HEK293 (cell line): ENCODE measurements around the gene TMEM143.

ENCODE experiments used
- CTCF ChIP-seq: fragments of 450-650 bp; formaldehyde crosslinking; IDR thresholded peaks from 2 replicates; pipeline ENCODE4 v1.5.1; 2016; ENCODE audit warnings: missing biosample characterization, missing genetic modification characterization
- GLIS1 ChIP-seq: fragments of 450-650 bp; formaldehyde crosslinking; IDR thresholded peaks from 2 replicates; pipeline ENCODE4 v1.5.1; 2016; ENCODE audit warnings: missing biosample characterization, missing genetic modification characterization
- KLF8 ChIP-seq: fragments of 450-650 bp; formaldehyde crosslinking; IDR thresholded peaks from 2 replicates; pipeline ENCODE4 v1.5.1; 2016; ENCODE audit warnings: missing biosample characterization, missing genetic modification characterization
- PRDM2 ChIP-seq: fragments of 450-650 bp; formaldehyde crosslinking; IDR thresholded peaks from 2 replicates; pipeline ENCODE4 v1.5.1; 2016; ENCODE audit warnings: missing biosample characterization, missing genetic modification characterization, borderline replicate concordance
- SALL2 ChIP-seq: fragments of 450-650 bp; formaldehyde crosslinking; IDR thresholded peaks from 2 replicates; pipeline ENCODE4 v1.5.0; 2017; ENCODE audit warnings: missing biosample characterization, mild to moderate bottlenecking, missing genetic modification characterization, borderline replicate concordance
- SP3 ChIP-seq: fragments of 450-650 bp; formaldehyde crosslinking; IDR thresholded peaks from 2 replicates; pipeline ENCODE4 v1.5.1; 2016; ENCODE audit warnings: missing biosample characterization, missing genetic modification characterization
- ZBTB11 ChIP-seq: fragments of 450-650 bp; formaldehyde crosslinking; conservative IDR thresholded peaks from 2 replicates; pipeline ENCODE4 v1.5.1; 2016; ENCODE audit warnings: low read depth, missing biosample characterization, missing genetic modification characterization
- ZBTB44 ChIP-seq: fragments of 450-650 bp; IDR thresholded peaks from 2 replicates; pipeline ENCODE4 v1.5.1; 2018; ENCODE audit warnings: missing biosample characterization, mild to moderate bottlenecking, missing genetic modification characterization
- ZFHX2 ChIP-seq: fragments of 450-650 bp; formaldehyde crosslinking; conservative IDR thresholded peaks from 2 replicates; pipeline ENCODE4 v1.5.1; 2016; ENCODE audit warnings: missing biosample characterization, missing genetic modification characterization
- ZNF121 ChIP-seq: fragments of 450-650 bp; formaldehyde crosslinking; IDR thresholded peaks from 2 replicates; pipeline ENCODE4 v1.5.1; 2016; ENCODE audit warnings: missing biosample characterization, missing genetic modification characterization
- ZNF140 ChIP-seq: fragments of 450-650 bp; formaldehyde crosslinking; IDR thresholded peaks from 2 replicates; pipeline ENCODE4 v1.5.1; 2016; ENCODE audit warnings: missing biosample characterization, missing genetic modification characterization
- ZNF157 ChIP-seq: fragments of 450-650 bp; formaldehyde crosslinking; IDR thresholded peaks from 2 replicates; pipeline ENCODE4 v1.5.1; 2016; ENCODE audit warnings: missing biosample characterization, missing genetic modification characterization
- ZNF239 ChIP-seq: fragments of 450-650 bp; formaldehyde crosslinking; IDR thresholded peaks from 2 replicates; pipeline ENCODE4 v1.5.1; 2016; ENCODE audit warnings: missing biosample characterization, missing genetic modification characterization
- ZNF24 ChIP-seq: fragments of 450-650 bp; formaldehyde crosslinking; IDR thresholded peaks from 2 replicates; pipeline ENCODE4 v1.5.1; 2016; ENCODE audit warnings: missing biosample characterization, missing genetic modification characterization
- ZNF354C ChIP-seq: fragments of 450-650 bp; formaldehyde crosslinking; IDR thresholded peaks from 2 replicates; pipeline ENCODE4 v1.5.1; 2016; ENCODE audit warnings: missing biosample characterization, missing genetic modification characterization, low read depth, borderline replicate concordance
- ZNF654 ChIP-seq: fragments of 450-650 bp; formaldehyde crosslinking; IDR thresholded peaks from 2 replicates; pipeline ENCODE4 v1.5.1; 2016; ENCODE audit warnings: low read depth, missing biosample characterization, missing genetic modification characterization
- ZNF664 ChIP-seq: fragments of 450-650 bp; formaldehyde crosslinking; IDR thresholded peaks from 2 replicates; pipeline ENCODE4 v1.5.1; 2016; ENCODE audit warnings: missing biosample characterization, missing genetic modification characterization

Gene TMEM143

GRCh38 chr19:48351341-48351752 is 12.4 kb downstream of the TMEM143 start (continued):
- no peak for TF ChIP-seq ZNF140 (tag by site-specific recombination)
- TF ChIP-seq KLF8, result no peak
- TF ChIP-seq ZNF24, result 0 out of 2 replicates have a peak, but pooled peaks have one; percentile 19
- peak; percentile 80 for TF ChIP-seq CTCF (tag by site-specific recombination)
- TF ChIP-seq GLIS1 (tag by site-specific recombination), result peak; percentile 17; the same call in 1 of the 2 replicates
- no peak for TF ChIP-seq SP3
- TF ChIP-seq ZNF654 (tag by site-specific recombination), result 0 out of 2 replicates have a peak, but pooled peaks have one; percentile 17
- TF ChIP-seq ZFHX2 (tag by site-specific recombination), result no peak
- no peak for TF ChIP-seq ZBTB44 (tag by site-specific recombination)
- TF ChIP-seq ZBTB11 (tag by site-specific recombination), result no peak
- no peak for TF ChIP-seq SALL2 (tag by site-specific recombination)
- no peak for TF ChIP-seq ZNF157 (tag by site-specific recombination)
- TF ChIP-seq ZNF239 (tag by site-specific recombination), result no peak; the same call in 1 of the 2 replicates
- no peak for TF ChIP-seq ZNF354C (tag by site-specific recombination)
- no peak for TF ChIP-seq ZNF121 (tag by site-specific recombination)
- TF ChIP-seq PRDM2 (tag by site-specific recombination), result no peak
- TF ChIP-seq ZNF664 (tag by site-specific recombination), result no peak
